Measurements from ENCODE around the gene TLE7. TPM values are rescaled to one million over a fixed set of nuclear protein-coding genes. Genes with fewer than 3 reads are reported as not detected.
A peak's percentile ranks its signal among the peaks of the same experiment; 100 is the strongest.

TLE7 gene
- total RNA-seq, 2 experiments from 2014 or later, result not detected

DNA sequence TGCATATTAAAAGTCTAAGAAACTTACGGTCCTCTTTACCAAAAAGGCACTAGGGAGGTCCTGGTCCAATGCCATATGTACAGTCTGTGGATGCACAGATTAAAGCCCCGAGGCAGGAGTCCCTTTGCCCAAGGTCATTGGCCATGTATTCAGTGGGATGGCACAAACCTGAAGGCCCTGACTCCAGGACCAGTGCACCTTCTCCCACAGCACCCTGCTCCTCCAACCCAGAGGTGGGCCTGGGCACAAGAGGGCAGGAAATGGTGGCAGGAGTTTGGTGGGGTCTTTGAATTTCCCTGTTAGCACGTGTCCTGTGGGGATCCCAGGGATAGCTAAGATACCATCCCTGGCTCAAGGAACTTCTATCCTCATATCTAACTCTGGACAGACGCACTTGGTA is 28.5 kb downstream of the TLE7 start:
- no peaks in the 10 kb centered on the region for H4K20me1 ChIP-seq (ENCODE audit: insufficient read depth, low read length)
- H3K9me2 ChIP-seq (ENCODE audit: insufficient read depth, low read length), result no peaks in the 10 kb centered on the region
- POLR2A ChIA-PET, result interaction anchor here (0.5 to 0.6 kb wide), 2 partner anchors 116 to 196 kb away, joined by 4 to 10 read pairs; no protein-coding TSS in a partner anchor
- BruUV-seq (replicated peaks), result no TSS peak
- no peak overlapping the region for H2AFZ ChIP-seq (ENCODE audit: low read length)
- CTCF ChIA-PET (ENCODE audit: unreplicated experiment), result no interaction called here
- no peaks in the 10 kb centered on the region for H3K4me1 ChIP-seq (ENCODE audit: insufficient read depth, low read length, poor library complexity, severe bottlenecking)
- H3K4me3 ChIP-seq (ENCODE audit: low read depth, low read length, poor library complexity, severe bottlenecking), result no peak overlapping the region
- TF ChIP-seq EZH2phosphoT487 (IDR thresholded peaks at IDR 0.05; ENCODE audit: borderline replicate concordance, low read depth, low read length) (no peak), CTCF (conservative IDR thresholded peaks at IDR 0.05; ENCODE audit: low read length) (no peak)
- no peak for DNase-seq (ENCODE audit: low spot score)
- no peaks in the 10 kb centered on the region for H3K36me3 ChIP-seq (ENCODE audit: insufficient read depth, low read length)
- no peaks in the 10 kb centered on the region for H3K9me3 ChIP-seq (ENCODE audit: low read length)
- H3K4me2 ChIP-seq (ENCODE audit: low read length), result no peak overlapping the region
- H3K27ac ChIP-seq (ENCODE audit: low read depth, low read length, poor library complexity, severe bottlenecking), result no peak overlapping the region
- intact Hi-C loops (cut with micrococcal nuclease; ENCODE audit: unreplicated experiment), result no loop called here
- H3K79me2 ChIP-seq (ENCODE audit: insufficient read depth, low read depth, low read length), result no peaks in the 10 kb centered on the region

DNA sequence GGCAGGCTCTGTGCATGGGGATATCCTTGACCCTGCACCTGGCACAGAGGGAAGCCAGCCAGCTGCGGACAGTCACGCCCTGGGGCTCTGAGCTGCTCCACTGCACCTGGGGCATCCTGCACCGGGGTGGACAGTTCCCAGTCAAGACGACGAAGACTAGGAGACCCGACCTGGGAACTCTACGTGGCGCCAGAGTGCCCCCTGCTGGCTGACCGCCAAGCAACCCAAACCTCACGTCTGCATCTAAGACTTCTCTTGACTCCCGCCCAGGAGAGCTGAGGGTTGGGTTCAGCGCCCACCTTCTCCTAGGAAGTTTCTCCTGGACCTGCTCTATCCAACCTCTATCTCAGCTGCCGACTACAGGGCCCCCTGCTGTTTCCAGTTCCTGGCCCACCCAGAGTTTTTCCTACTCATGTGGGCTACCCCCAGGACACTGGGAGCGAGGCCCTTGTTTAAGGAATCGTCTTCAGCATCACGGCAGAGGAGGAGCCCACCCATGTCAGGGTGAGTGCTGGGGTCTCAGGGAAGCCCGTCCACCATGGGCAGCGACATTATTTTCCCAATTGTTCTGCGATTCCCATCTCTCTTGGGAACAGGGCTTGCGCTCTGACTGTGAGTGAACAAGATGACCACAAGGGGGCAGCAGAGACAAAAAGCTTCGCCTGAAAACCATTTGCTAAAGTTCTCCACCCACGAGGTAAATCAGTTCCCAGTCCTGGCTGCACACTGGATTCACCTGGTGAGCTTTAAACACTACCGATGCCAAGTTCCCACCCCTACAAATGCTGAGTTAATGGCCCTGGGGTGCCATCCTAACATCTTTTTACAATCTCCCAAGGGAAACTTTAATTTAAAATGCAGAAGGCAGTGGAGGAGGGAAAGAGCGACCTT is 29.3 kb downstream of the TLE7 start:
- peak; percentile 77 for DNase-seq (ENCODE audit: low spot score)
- no peaks in the 10 kb centered on the region for H3K9me2 ChIP-seq (ENCODE audit: insufficient read depth, low read length)
- no peaks in the 10 kb centered on the region for H4K20me1 ChIP-seq (ENCODE audit: insufficient read depth, low read length)
- H3K79me2 ChIP-seq (ENCODE audit: insufficient read depth, low read depth, low read length), result no peaks in the 10 kb centered on the region
- H3K4me3 ChIP-seq (ENCODE audit: low read depth, low read length, poor library complexity, severe bottlenecking), result no peak overlapping the region
- H3K27ac ChIP-seq (ENCODE audit: low read depth, low read length, poor library complexity, severe bottlenecking), result no peak overlapping the region
- no TSS peak for BruUV-seq (replicated peaks)
- ChIA-PET POLR2A (interaction anchor here (0.6 kb wide), 1 partner anchor 117 kb away, joined by 10 read pairs; no protein-coding TSS in a partner anchor), CTCF (ENCODE audit: unreplicated experiment) (interaction anchor here (0.6 kb wide), 1 partner anchor 198 kb away, joined by 3 read pairs; no protein-coding TSS in a partner anchor)
- H3K4me1 ChIP-seq (ENCODE audit: insufficient read depth, low read length, poor library complexity, severe bottlenecking), result no peaks in the 10 kb centered on the region
- H2AFZ ChIP-seq (ENCODE audit: low read length), result no peak overlapping the region
- intact Hi-C loops (cut with micrococcal nuclease; ENCODE audit: unreplicated experiment), result loop anchor here (1.0 kb wide), 3 partner anchors 87 to 199 kb away; no protein-coding TSS in a partner anchor
- H3K9me3 ChIP-seq (ENCODE audit: low read length), result no peaks in the 10 kb centered on the region
- no peak for TF ChIP-seq EZH2phosphoT487 (IDR thresholded peaks at IDR 0.05; ENCODE audit: borderline replicate concordance, low read depth, low read length)
- peak; percentile 95; the same call in 1 of the 2 replicates for TF ChIP-seq CTCF (conservative IDR thresholded peaks at IDR 0.05; ENCODE audit: low read length)
- peak overlapping the region; percentile 48 for H3K4me2 ChIP-seq (ENCODE audit: low read length)
- no peaks in the 10 kb centered on the region for H3K36me3 ChIP-seq (ENCODE audit: insufficient read depth, low read length)

DNA sequence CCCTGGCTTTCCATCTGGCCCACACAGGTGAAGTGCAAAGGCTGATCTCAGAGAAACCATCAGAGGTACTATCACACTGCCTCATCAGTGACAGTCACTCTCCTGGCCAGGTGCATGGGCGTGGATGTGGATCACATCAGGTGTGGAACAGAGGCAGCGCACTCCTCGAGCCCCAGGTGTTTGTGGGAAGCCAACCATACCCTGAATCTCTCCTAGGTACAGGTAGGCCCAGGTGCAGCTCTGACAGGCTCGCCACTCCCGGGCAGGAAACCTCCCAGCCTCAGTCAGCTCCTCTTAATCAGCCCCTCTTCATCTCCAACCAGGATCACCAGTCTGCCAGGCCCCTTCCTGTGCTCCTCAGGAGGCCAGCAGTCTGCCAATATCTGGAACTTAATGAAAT is 31.7 kb downstream of the TLE7 start:
- intact Hi-C loops (cut with micrococcal nuclease; ENCODE audit: unreplicated experiment), result no loop called here
- no peaks in the 10 kb centered on the region for H3K9me3 ChIP-seq (ENCODE audit: low read length)

More for the DNA sequence above, 31.7 kb downstream of the TLE7 start:
- no TSS peak for BruUV-seq (replicated peaks)
- TF ChIP-seq CTCF (conservative IDR thresholded peaks at IDR 0.05; ENCODE audit: low read length), result no peak
- no peak for TF ChIP-seq EZH2phosphoT487 (IDR thresholded peaks at IDR 0.05; ENCODE audit: borderline replicate concordance, low read depth, low read length)
- H2AFZ ChIP-seq (ENCODE audit: low read length), result no peak overlapping the region
- CTCF ChIA-PET (ENCODE audit: unreplicated experiment), result no interaction called here
- H4K20me1 ChIP-seq (ENCODE audit: insufficient read depth, low read length), result no peaks in the 10 kb centered on the region
- POLR2A ChIA-PET, result no interaction called here
- H3K9me2 ChIP-seq (ENCODE audit: insufficient read depth, low read length), result no peaks in the 10 kb centered on the region
- no peak overlapping the region for H3K4me2 ChIP-seq (ENCODE audit: low read length)
- no peak overlapping the region for H3K27ac ChIP-seq (ENCODE audit: low read depth, low read length, poor library complexity, severe bottlenecking)
- H3K79me2 ChIP-seq (ENCODE audit: insufficient read depth, low read depth, low read length), result no peaks in the 10 kb centered on the region
- no peak overlapping the region for H3K4me3 ChIP-seq (ENCODE audit: low read depth, low read length, poor library complexity, severe bottlenecking)
- no peaks in the 10 kb centered on the region for H3K36me3 ChIP-seq (ENCODE audit: insufficient read depth, low read length)
- H3K4me1 ChIP-seq (ENCODE audit: insufficient read depth, low read length, poor library complexity, severe bottlenecking), result no peaks in the 10 kb centered on the region
- no peak for DNase-seq (ENCODE audit: low spot score)

Measured in OCI-LY7 (cell line).